Stimulated activated naive CD8-positive, alpha-beta T cell treated with anti-CD3 and anti-CD28 coated beads, Interleukin-15, amount 100 ng/mL, for 72 hours (primary cell): Measurements from ENCODE around the gene TNS1.

ENCODE experiments used
- ATAC-seq: fragments of 150-1000 bp; cut with Tn5 transposase; 2 replicates; pipeline ENCODE4 v1.10.0; 2021; ENCODE audit warnings: mild to moderate bottlenecking, moderate library complexity
- DNase-seq, 2 donors: peaks; one replicate each; pipeline ENCODE4 v3.0.0; 2021 to 2022
- H3K27ac Mint-ChIP-seq, 2 donors: one replicate each; pipeline ENCODE4 v1.8.0; 2022; ENCODE audit warnings: mild to moderate bottlenecking in 2 of 2, mixed read lengths in 2 of 2, moderate library complexity in 2 of 2
- H3K27me3 Mint-ChIP-seq: one replicate; pipeline ENCODE4 v1.8.0; 2022; ENCODE audit warnings: mixed read lengths
- H3K4me1 Mint-ChIP-seq: one replicate; pipeline ENCODE4 v1.8.0; 2022; ENCODE audit warnings: mild to moderate bottlenecking, mixed read lengths
- H3K4me3 Mint-ChIP-seq, 2 donors: one replicate each; pipeline ENCODE4 v1.8.0; 2022; ENCODE audit warnings: mild to moderate bottlenecking in 2 of 2, mixed read lengths in 2 of 2, moderate library complexity in 1 of 2
- H3K9me3 Mint-ChIP-seq, 2 donors: one replicate each; pipeline ENCODE4 v1.8.0; 2022; ENCODE audit warnings: mixed read lengths in 2 of 2

Gene TNS1

GRCh38 chr2:217897816-217898806 lies 104.7 kb downstream of the TNS1 start:
- Mint-ChIP-seq H3K27me3 (no peaks in the 10 kb centered on the region), H3K4me3 (no peak overlapping the region), H3K9me3 (no peaks in the 10 kb centered on the region), H3K27ac (no peak overlapping the region), H3K4me1 (peaks cover 21% of the 10 kb centered on the region)
- no peak for DNase-seq
- no peak for ATAC-seq

GRCh38 chr2:217897091-217897715 lies 105.6 kb downstream of the TNS1 start:
- ATAC-seq (no peak), DNase-seq (no peak)
- no peaks in the 10 kb centered on the region for H3K9me3 Mint-ChIP-seq
- no peak overlapping the region for H3K4me3 Mint-ChIP-seq
- H3K27ac Mint-ChIP-seq, result no peak overlapping the region
- H3K4me1 Mint-ChIP-seq, result peaks cover 12% of the 10 kb centered on the region
- H3K27me3 Mint-ChIP-seq, result no peaks in the 10 kb centered on the region

- no peak for ATAC-seq
- H3K9me3 Mint-ChIP-seq, result no peaks in the 10 kb centered on the region
- H3K27ac Mint-ChIP-seq, result no peak overlapping the region
- H3K4me1 Mint-ChIP-seq, result peaks cover 5% of the 10 kb centered on the region
- H3K27me3 Mint-ChIP-seq, result no peaks in the 10 kb centered on the region
- no peak overlapping the region for H3K4me3 Mint-ChIP-seq
- no peak for DNase-seq
Observed at GRCh38 chr2:217895070-217895635, 107.6 kb downstream of the TNS1 start.

- Mint-ChIP-seq H3K9me3 (no peaks in the 10 kb centered on the region), H3K4me1 (no peaks in the 10 kb centered on the region), H3K27me3 (no peaks in the 10 kb centered on the region), H3K4me3 (no peak overlapping the region), H3K27ac (no peak overlapping the region)
- DNase-seq (no peak), ATAC-seq (no peak)
Observed at GRCh38 chr2:217893440-217893839, 109.4 kb downstream of the TNS1 start.

GRCh38 chr2:217892560-217892959 lies 110.2 kb downstream of the TNS1 start:
- H3K9me3 Mint-ChIP-seq, result no peaks in the 10 kb centered on the region
- no peak overlapping the region for H3K4me3 Mint-ChIP-seq
- DNase-seq (no peak), ATAC-seq (no peak)
- no peaks in the 10 kb centered on the region for H3K4me1 Mint-ChIP-seq
- H3K27me3 Mint-ChIP-seq, result no peaks in the 10 kb centered on the region
- H3K27ac Mint-ChIP-seq, result no peak overlapping the region

GRCh38 chr2:217890445-217890844 lies 112.3 kb downstream of the TNS1 start:
- Mint-ChIP-seq H3K27me3 (no peaks in the 10 kb centered on the region), H3K4me1 (no peaks in the 10 kb centered on the region), H3K4me3 (no peak overlapping the region), H3K27ac (no peak overlapping the region), H3K9me3 (no peaks in the 10 kb centered on the region)
- ATAC-seq (no peak), DNase-seq (no peak)

- Mint-ChIP-seq H3K27me3 (no peaks in the 10 kb centered on the region), H3K4me3 (no peak overlapping the region), H3K27ac (no peak overlapping the region), H3K9me3 (no peaks in the 10 kb centered on the region), H3K4me1 (no peaks in the 10 kb centered on the region)
- DNase-seq (no peak), ATAC-seq (no peak)
Observed at GRCh38 chr2:217889656-217890055, 113.1 kb downstream of the TNS1 start.

- DNase-seq (no peak), ATAC-seq (no peak)
- H3K4me3 Mint-ChIP-seq, result no peak overlapping the region
- H3K9me3 Mint-ChIP-seq, result no peaks in the 10 kb centered on the region
- H3K27me3 Mint-ChIP-seq, result no peaks in the 10 kb centered on the region
- no peak overlapping the region for H3K27ac Mint-ChIP-seq
- H3K4me1 Mint-ChIP-seq, result no peaks in the 10 kb centered on the region
Observed at GRCh38 chr2:217887841-217888701, 114.7 kb downstream of the TNS1 start.

- Mint-ChIP-seq H3K4me3 (no peak overlapping the region), H3K27ac (no peak overlapping the region), H3K9me3 (no peaks in the 10 kb centered on the region), H3K27me3 (no peaks in the 10 kb centered on the region), H3K4me1 (no peaks in the 10 kb centered on the region)
- DNase-seq, result peak; percentile 59 to 61
- peak; percentile 65 for ATAC-seq
Observed at GRCh38 chr2:217886720-217887309, 116.0 kb downstream of the TNS1 start.

- DNase-seq, result no peak
- H3K4me3 Mint-ChIP-seq, result no peak overlapping the region
- H3K27ac Mint-ChIP-seq, result no peak overlapping the region
- no peak for ATAC-seq
- H3K4me1 Mint-ChIP-seq, result no peaks in the 10 kb centered on the region
- no peaks in the 10 kb centered on the region for H3K27me3 Mint-ChIP-seq
- H3K9me3 Mint-ChIP-seq, result no peaks in the 10 kb centered on the region
Observed at GRCh38 chr2:217886091-217886490, 116.7 kb downstream of the TNS1 start.

GRCh38 chr2:217884985-217885384 lies 117.8 kb downstream of the TNS1 start:
- Mint-ChIP-seq H3K27me3 (no peaks in the 10 kb centered on the region), H3K4me1 (no peaks in the 10 kb centered on the region), H3K4me3 (no peak overlapping the region), H3K9me3 (no peaks in the 10 kb centered on the region), H3K27ac (peak overlapping the region in 1 of 2 donors; percentile 40)
- DNase-seq (no peak), ATAC-seq (no peak)

GRCh38 chr2:217880891-217881290 lies 121.9 kb downstream of the TNS1 start:
- DNase-seq, result no peak
- Mint-ChIP-seq H3K4me1 (no peaks in the 10 kb centered on the region), H3K27ac (no peak overlapping the region), H3K9me3 (no peaks in the 10 kb centered on the region), H3K27me3 (no peaks in the 10 kb centered on the region), H3K4me3 (no peak overlapping the region)
- ATAC-seq, result no peak

- no peak overlapping the region for H3K27ac Mint-ChIP-seq
- ATAC-seq, result no peak
- no peaks in the 10 kb centered on the region for H3K27me3 Mint-ChIP-seq
- H3K4me1 Mint-ChIP-seq, result no peaks in the 10 kb centered on the region
- no peaks in the 10 kb centered on the region for H3K9me3 Mint-ChIP-seq
- H3K4me3 Mint-ChIP-seq, result no peak overlapping the region
- no peak for DNase-seq
Observed at GRCh38 chr2:217880287-217880889, 122.4 kb downstream of the TNS1 start.

- no peaks in the 10 kb centered on the region for H3K27me3 Mint-ChIP-seq
- no peak overlapping the region for H3K4me3 Mint-ChIP-seq
- H3K27ac Mint-ChIP-seq, result no peak overlapping the region
- DNase-seq, result no peak
- no peak for ATAC-seq
- no peaks in the 10 kb centered on the region for H3K9me3 Mint-ChIP-seq
- no peaks in the 10 kb centered on the region for H3K4me1 Mint-ChIP-seq
Observed at GRCh38 chr2:217878915-217879590, 123.7 kb downstream of the TNS1 start.
